HEK293 (cell line): ENCODE results near the gene KCNMA1.

Experiments used
- CTCF ChIA-PET: fragments of 350-600 bp; formaldehyde crosslinking; extraction: SDS; loops from one replicate; lab custom pipeline; 2021; ENCODE audit warnings: antibody characterized with exemption; lab: Yijun Ruan, JAX
- POLR2A ChIA-PET: fragments of 300-600 bp; formaldehyde crosslinking; extraction: SDS; loops from one replicate; lab custom pipeline; 2020; ENCODE audit warnings: antibody characterized with exemption, inconsistent platforms; lab: Yijun Ruan, JAX
- H3K27ac ChIP-seq: fragments of 200-500 bp; sonication (Bioruptor generic); 2 replicates; pipeline ENCODE4 v1.5.1; 2014; ENCODE audit warnings: low read depth, low read length, control low read depth, inconsistent platforms; ENCODE audit errors: extremely low read depth
- H3K36me3 ChIP-seq, 2 experiments: fragments of 200-500 bp in 1 of 2; sonication (Bioruptor generic) in 1 of 2; 1 replicate in 1 of 2; 2 replicates in 1 of 2; pipeline ENCODE4 v1.5.1; 2014 to 2017; ENCODE audit warnings: inconsistent platforms in 2 of 2, low read length in 2 of 2; ENCODE audit not compliant: control insufficient read depth in 2 of 2, insufficient read depth in 1 of 2
- H3K4me1 ChIP-seq: fragments of 200-500 bp; sonication (Bioruptor generic); 2 replicates; pipeline ENCODE4 v1.5.1; 2014; ENCODE audit warnings: mild to moderate bottlenecking, low read length, inconsistent platforms; ENCODE audit not compliant: control insufficient read depth, insufficient read depth
- H3K4me3 ChIP-seq: 2 replicates; pipeline ENCODE4 v1.5.1; 2011; ENCODE audit warnings: low read depth, mild to moderate bottlenecking, control low read depth, low read length, moderate library complexity
- H3K9me3 ChIP-seq: fragments of 200-500 bp; sonication (Bioruptor generic); 2 replicates; pipeline ENCODE4 v1.5.1; 2014; ENCODE audit warnings: low read depth, low read length, inconsistent platforms; ENCODE audit not compliant: control insufficient read depth, insufficient read depth
- GLI2 ChIP-seq: fragments of 450-650 bp; formaldehyde crosslinking; IDR thresholded peaks from 2 replicates; pipeline ENCODE4; 2017; ENCODE audit warnings: missing biosample characterization, missing genetic modification characterization, low read depth, borderline replicate concordance
- IKZF3 ChIP-seq: fragments of 450-650 bp; IDR thresholded peaks from 2 replicates; pipeline ENCODE4 v1.5.0; 2018; ENCODE audit warnings: missing biosample characterization, mild to moderate bottlenecking, missing genetic modification characterization, moderate library complexity
- KLF9 ChIP-seq: fragments of 450-650 bp; formaldehyde crosslinking; IDR thresholded peaks from 2 replicates; pipeline ENCODE4 v1.5.1; 2016; ENCODE audit warnings: missing biosample characterization, missing genetic modification characterization, low read depth
- PRDM1 ChIP-seq: fragments of 450-650 bp; formaldehyde crosslinking; IDR thresholded peaks from 2 replicates; pipeline ENCODE4; 2016; ENCODE audit warnings: missing biosample characterization, missing genetic modification characterization
- SCRT1 ChIP-seq: fragments of 450-650 bp; formaldehyde crosslinking; IDR thresholded peaks from 2 replicates; pipeline ENCODE4 v1.5.1; 2016; ENCODE audit warnings: missing biosample characterization, missing genetic modification characterization, borderline replicate concordance
- ZBTB20 ChIP-seq: fragments of 450-650 bp; formaldehyde crosslinking; IDR thresholded peaks from 2 replicates; pipeline ENCODE4 v1.5.1; 2016; ENCODE audit warnings: missing biosample characterization, missing genetic modification characterization
- ZNF138 ChIP-seq: fragments of 450-650 bp; formaldehyde crosslinking; IDR thresholded peaks from 2 replicates; pipeline ENCODE4 v1.5.1; 2016; ENCODE audit warnings: missing biosample characterization, missing genetic modification characterization, borderline replicate concordance
- ZNF174 ChIP-seq: fragments of 450-650 bp; formaldehyde crosslinking; IDR thresholded peaks from 2 replicates; pipeline ENCODE4 v1.5.0; 2017; ENCODE audit warnings: missing biosample characterization, mild to moderate bottlenecking, missing genetic modification characterization
- ZNF23 ChIP-seq: fragments of 450-650 bp; formaldehyde crosslinking; IDR thresholded peaks from 2 replicates; pipeline ENCODE4 v1.5.1; 2016; ENCODE audit warnings: missing biosample characterization, missing genetic modification characterization, borderline replicate concordance
- ZNF292 ChIP-seq: fragments of 450-650 bp; formaldehyde crosslinking; IDR thresholded peaks from 2 replicates; pipeline ENCODE4 v1.5.1; 2016; ENCODE audit warnings: low read depth, missing biosample characterization, missing genetic modification characterization, borderline replicate concordance
- ZNF324 ChIP-seq: fragments of 450-650 bp; formaldehyde crosslinking; IDR thresholded peaks from 2 replicates; pipeline ENCODE4 v1.5.1; 2016; ENCODE audit warnings: missing biosample characterization, missing genetic modification characterization
- ZNF404 ChIP-seq: fragments of 450-650 bp; formaldehyde crosslinking; IDR thresholded peaks from 2 replicates; pipeline ENCODE4 v1.5.1; 2017; ENCODE audit warnings: missing biosample characterization, missing genetic modification characterization
- ZNF473 ChIP-seq: fragments of 450-650 bp; formaldehyde crosslinking; IDR thresholded peaks from 2 replicates; pipeline ENCODE4 v1.5.1; 2017; ENCODE audit warnings: missing biosample characterization, missing genetic modification characterization
- ZNF518A ChIP-seq: fragments of 450-650 bp; formaldehyde crosslinking; conservative IDR thresholded peaks from 2 replicates; pipeline ENCODE4 v1.5.1; 2016; ENCODE audit warnings: low read depth, missing biosample characterization, missing genetic modification characterization
- ZNF530 ChIP-seq: fragments of 450-650 bp; formaldehyde crosslinking; IDR thresholded peaks from 2 replicates; pipeline ENCODE4 v1.5.1; 2016; ENCODE audit warnings: low read depth, missing biosample characterization, missing genetic modification characterization
- ZNF549 ChIP-seq: fragments of 450-650 bp; IDR thresholded peaks from 2 replicates; pipeline ENCODE4 v1.5.1; 2018; ENCODE audit warnings: missing biosample characterization, missing genetic modification characterization, mild to moderate bottlenecking, inconsistent platforms, moderate library complexity
- ZNF596 ChIP-seq: fragments of 450-650 bp; IDR thresholded peaks from 2 replicates; pipeline ENCODE4 v1.5.0; 2018; ENCODE audit warnings: missing biosample characterization, mild to moderate bottlenecking, missing genetic modification characterization, moderate library complexity
- ZNF610 ChIP-seq: fragments of 450-650 bp; formaldehyde crosslinking; IDR thresholded peaks from 2 replicates; pipeline ENCODE4 v1.5.1; 2016; ENCODE audit warnings: missing biosample characterization, missing genetic modification characterization, borderline replicate concordance
- ZNF623 ChIP-seq: fragments of 450-650 bp; formaldehyde crosslinking; IDR thresholded peaks from 2 replicates; pipeline ENCODE4 v1.5.1; 2016; ENCODE audit warnings: missing biosample characterization, missing genetic modification characterization
- ZNF624 ChIP-seq: fragments of 450-650 bp; formaldehyde crosslinking; IDR thresholded peaks from 2 replicates; pipeline ENCODE4 v1.5.1; 2017; ENCODE audit warnings: missing biosample characterization, missing genetic modification characterization
- ZNF830 ChIP-seq: fragments of 450-650 bp; IDR thresholded peaks from 2 replicates; pipeline ENCODE4 v1.5.0; 2018; ENCODE audit warnings: missing biosample characterization, missing genetic modification characterization, low read depth, mild to moderate bottlenecking, moderate library complexity
- TF ChIP-seq, protein P1 (sequence below): fragments of 450-650 bp; IDR thresholded peaks from 2 replicates; pipeline ENCODE4 v1.5.1; 2018; ENCODE audit warnings: missing biosample characterization, missing genetic modification characterization
- TF ChIP-seq, protein P2 (sequence below): fragments of 450-650 bp; IDR thresholded peaks from 2 replicates; pipeline ENCODE4 v1.5.1; 2018; ENCODE audit warnings: missing biosample characterization, mild to moderate bottlenecking, missing genetic modification characterization

Gene KCNMA1

DNA sequence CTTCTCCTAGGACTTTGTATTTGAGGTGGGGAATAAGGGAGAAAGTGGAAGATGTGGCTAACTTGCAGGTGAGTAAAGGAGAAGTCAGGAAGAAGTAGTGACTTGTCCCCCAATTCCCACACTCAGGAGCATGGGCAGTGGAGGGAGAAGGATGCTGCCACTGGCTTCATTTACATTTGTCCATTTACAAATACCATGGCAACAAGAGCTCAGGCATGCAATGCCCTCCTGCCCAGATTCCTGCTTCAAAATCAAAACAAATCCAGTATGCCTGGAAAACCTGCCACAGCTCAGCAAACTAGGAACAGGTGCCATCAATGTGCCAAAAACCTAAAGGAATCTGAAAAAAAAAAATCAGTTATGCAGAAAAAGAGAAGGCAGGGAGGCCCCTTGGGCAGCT lies 139.9 kb downstream of the KCNMA1 start (continued):
- TF ChIP-seq ZNF610 (tag by site-specific recombination) (no peak), ZNF324 (no peak), ZNF518A (tag by site-specific recombination) (no peak), ZNF23 (tag by site-specific recombination) (no peak)

GRCh38 chr10:77496941-77497420 lies 140.6 kb downstream of the KCNMA1 start:
- H3K9me3 ChIP-seq, result no peaks in the 10 kb centered on the region
- POLR2A ChIA-PET, result interaction anchor here (0.6 kb wide), 1 partner anchor 16 kb away, joined by 4 read pairs; no protein-coding TSS in a partner anchor
- CTCF ChIA-PET, result interaction anchor here (0.6 kb wide), 1 partner anchor 9 kb away, joined by 5 read pairs; no protein-coding TSS in a partner anchor
- no peaks in the 10 kb centered on the region for H3K36me3 ChIP-seq
- no peak overlapping the region for H3K27ac ChIP-seq
- H3K4me1 ChIP-seq, result no peaks in the 10 kb centered on the region
- H3K4me3 ChIP-seq, result no peak overlapping the region
- no peak for TF ChIP-seq ZNF473 (tag by site-specific recombination)
- TF ChIP-seq ZNF596 (tag by site-specific recombination), result no peak
- no peak for TF ChIP-seq ZNF830 (tag by site-specific recombination)
- TF ChIP-seq, protein P1, sequence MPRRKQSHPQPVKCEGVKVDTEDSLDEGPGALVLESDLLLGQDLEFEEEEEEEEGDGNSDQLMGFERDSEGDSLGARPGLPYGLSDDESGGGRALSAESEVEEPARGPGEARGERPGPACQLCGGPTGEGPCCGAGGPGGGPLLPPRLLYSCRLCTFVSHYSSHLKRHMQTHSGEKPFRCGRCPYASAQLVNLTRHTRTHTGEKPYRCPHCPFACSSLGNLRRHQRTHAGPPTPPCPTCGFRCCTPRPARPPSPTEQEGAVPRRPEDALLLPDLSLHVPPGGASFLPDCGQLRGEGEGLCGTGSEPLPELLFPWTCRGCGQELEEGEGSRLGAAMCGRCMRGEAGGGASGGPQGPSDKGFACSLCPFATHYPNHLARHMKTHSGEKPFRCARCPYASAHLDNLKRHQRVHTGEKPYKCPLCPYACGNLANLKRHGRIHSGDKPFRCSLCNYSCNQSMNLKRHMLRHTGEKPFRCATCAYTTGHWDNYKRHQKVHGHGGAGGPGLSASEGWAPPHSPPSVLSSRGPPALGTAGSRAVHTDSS (tag by site-specific recombination), result no peak
- no peak for TF ChIP-seq ZNF174
- no peak for TF ChIP-seq IKZF3 (tag by site-specific recombination)
- TF ChIP-seq ZNF530 (tag by site-specific recombination), result no peak
- TF ChIP-seq ZNF549, result no peak
- TF ChIP-seq, protein P2, sequence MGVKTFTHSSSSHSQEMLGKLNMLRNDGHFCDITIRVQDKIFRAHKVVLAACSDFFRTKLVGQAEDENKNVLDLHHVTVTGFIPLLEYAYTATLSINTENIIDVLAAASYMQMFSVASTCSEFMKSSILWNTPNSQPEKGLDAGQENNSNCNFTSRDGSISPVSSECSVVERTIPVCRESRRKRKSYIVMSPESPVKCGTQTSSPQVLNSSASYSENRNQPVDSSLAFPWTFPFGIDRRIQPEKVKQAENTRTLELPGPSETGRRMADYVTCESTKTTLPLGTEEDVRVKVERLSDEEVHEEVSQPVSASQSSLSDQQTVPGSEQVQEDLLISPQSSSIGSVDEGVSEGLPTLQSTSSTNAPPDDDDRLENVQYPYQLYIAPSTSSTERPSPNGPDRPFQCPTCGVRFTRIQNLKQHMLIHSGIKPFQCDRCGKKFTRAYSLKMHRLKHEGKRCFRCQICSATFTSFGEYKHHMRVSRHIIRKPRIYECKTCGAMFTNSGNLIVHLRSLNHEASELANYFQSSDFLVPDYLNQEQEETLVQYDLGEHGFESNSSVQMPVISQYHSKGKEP (tag by site-specific recombination), result no peak
- no peak for TF ChIP-seq ZNF518A (tag by site-specific recombination)
- TF ChIP-seq ZNF292 (tag by site-specific recombination), result no peak
- no peak for TF ChIP-seq PRDM1 (tag by site-specific recombination)
- TF ChIP-seq ZBTB20, result no peak
- TF ChIP-seq ZNF138 (tag by site-specific recombination), result no peak
- TF ChIP-seq ZNF404 (tag by site-specific recombination), result no peak
- no peak for TF ChIP-seq SCRT1 (tag by site-specific recombination)
- TF ChIP-seq GLI2 (tag by site-specific recombination), result no peak
- no peak for TF ChIP-seq KLF9 (tag by site-specific recombination)
- no peak for TF ChIP-seq ZNF623 (tag by site-specific recombination)
- TF ChIP-seq ZNF624 (tag by site-specific recombination), result no peak
